ENCODE measurements around the gene AADACL4. TPM values are rescaled to one million over a fixed set of nuclear protein-coding genes. Genes with fewer than 3 reads are reported as not detected.
"Not testable (repeated sequence)": the region's sequence is repeated elsewhere in the genome, so short reads cannot be mapped to it uniquely, and the experiment has no call there.

Gene AADACL4
- total and polyA plus RNA-seq, 2 experiments from 2014 or later = 0.20 TPM; not detected in 1

DNA sequence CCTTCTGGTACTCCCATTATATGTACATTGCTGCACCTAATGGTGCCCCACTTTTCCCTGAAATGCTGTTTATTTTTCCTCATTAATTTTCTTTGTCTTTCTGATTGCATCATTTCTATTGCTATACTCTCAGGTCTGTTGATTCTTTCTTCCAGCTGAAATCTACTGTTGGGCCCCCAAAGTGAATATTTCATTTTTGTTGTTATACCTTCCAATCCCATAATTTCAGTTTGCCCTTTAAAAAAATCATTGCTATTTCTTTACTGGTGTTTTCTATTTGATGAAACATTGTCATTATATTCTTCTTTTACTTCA lies 3.0 kb upstream of the AADACL4 start:
- no peak overlapping the region for H3K4me3 ChIP-seq
- no peak for DNase-seq (ENCODE audit: low spot score)
- no peaks in the 10 kb centered on the region for H3K9me3 ChIP-seq (ENCODE audit: low read depth)
- H2AFZ ChIP-seq = no peak overlapping the region
- no peak overlapping the region for H3K27ac ChIP-seq
- no peak overlapping the region for H3K4me2 ChIP-seq
- no peaks in the 10 kb centered on the region for H3K36me3 ChIP-seq (replicated peaks; ENCODE audit: insufficient read depth, low read depth)
- TF ChIP-seq CTCF (IDR thresholded peaks at IDR 0.05; ENCODE audit: poor library complexity) (no peak), EZH2 (IDR thresholded peaks at IDR 0.05; ENCODE audit: borderline replicate concordance) (no peak), EZH2phosphoT487 (IDR thresholded peaks at IDR 0.05; ENCODE audit: low read depth, severe bottlenecking, unreplicated experiment) (no peak)
- no peaks in the 10 kb centered on the region for H3K4me1 ChIP-seq (ENCODE audit: insufficient read depth)
- H4K20me1 ChIP-seq (ENCODE audit: insufficient read depth, poor library complexity, severe bottlenecking) = no peaks in the 10 kb centered on the region
- H3K27me3 ChIP-seq = no peaks in the 10 kb centered on the region
- H3K9me2 ChIP-seq (replicated peaks; ENCODE audit: insufficient read depth) = no peaks in the 10 kb centered on the region
- no peaks in the 10 kb centered on the region for H3K79me2 ChIP-seq

DNA sequence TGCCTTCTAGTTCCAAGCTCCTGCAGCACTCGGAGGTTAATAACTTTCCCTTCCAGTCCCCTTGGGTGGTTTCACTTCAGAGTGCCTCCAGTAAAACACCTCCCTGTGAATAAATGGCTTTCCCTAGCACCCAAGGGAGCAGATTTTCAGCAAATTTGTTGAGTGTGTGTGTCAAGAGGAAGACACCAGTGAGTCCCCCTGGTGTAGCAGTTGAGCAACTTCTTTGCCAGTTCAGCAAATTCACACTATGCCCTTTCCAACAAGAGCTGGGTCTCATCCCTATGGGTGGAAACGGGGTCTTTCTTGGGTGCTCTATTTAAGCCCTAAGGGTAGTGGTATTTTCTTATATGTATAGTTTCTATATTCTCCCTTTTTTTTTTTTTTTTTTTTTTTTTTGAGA lies 806 bp upstream of the AADACL4 start:
- Histone ChIP-seq H2AFZ (no peak overlapping the region), H3K27me3 (no peaks in the 10 kb centered on the region), H3K79me2 (no peaks in the 10 kb centered on the region), H3K36me3 (replicated peaks; ENCODE audit: insufficient read depth, low read depth) (no peaks in the 10 kb centered on the region), H4K20me1 (ENCODE audit: insufficient read depth, poor library complexity, severe bottlenecking) (no peaks in the 10 kb centered on the region), H3K4me1 (ENCODE audit: insufficient read depth) (no peaks in the 10 kb centered on the region), H3K27ac (no peak overlapping the region), H3K4me2 (no peak overlapping the region), H3K4me3 (no peak overlapping the region), H3K9me3 (ENCODE audit: low read depth) (no peaks in the 10 kb centered on the region), H3K9me2 (replicated peaks; ENCODE audit: insufficient read depth) (no peaks in the 10 kb centered on the region)
- TF ChIP-seq EZH2 (IDR thresholded peaks at IDR 0.05; ENCODE audit: borderline replicate concordance) (no peak), CTCF (IDR thresholded peaks at IDR 0.05; ENCODE audit: poor library complexity) (no peak), EZH2phosphoT487 (IDR thresholded peaks at IDR 0.05; ENCODE audit: low read depth, severe bottlenecking, unreplicated experiment) (no peak)
- WGBS (ENCODE audit: low lambda C conversion rate, missing lambda C conversion rate) = 98% methylated on average over 2 of the region's 2 CpGs
- DNase-seq (ENCODE audit: low spot score) = no peak

- no peak overlapping the region for H3K4me3 ChIP-seq
- 74% methylated on average over 2 of the region's 2 CpGs for WGBS (ENCODE audit: low lambda C conversion rate, missing lambda C conversion rate)
- DNase-seq (ENCODE audit: low spot score) = no peak
- H3K9me3 ChIP-seq (ENCODE audit: low read depth) = no peaks in the 10 kb centered on the region
- H3K27ac ChIP-seq = no peak overlapping the region
- H2AFZ ChIP-seq = no peak overlapping the region
- H3K36me3 ChIP-seq (replicated peaks; ENCODE audit: insufficient read depth, low read depth) = no peaks in the 10 kb centered on the region
- no peaks in the 10 kb centered on the region for H4K20me1 ChIP-seq (ENCODE audit: insufficient read depth, poor library complexity, severe bottlenecking)
- no peaks in the 10 kb centered on the region for H3K27me3 ChIP-seq
- TF ChIP-seq EZH2phosphoT487 (IDR thresholded peaks at IDR 0.05; ENCODE audit: low read depth, severe bottlenecking, unreplicated experiment) (no peak), EZH2 (IDR thresholded peaks at IDR 0.05; ENCODE audit: borderline replicate concordance) (no peak), CTCF (IDR thresholded peaks at IDR 0.05; ENCODE audit: poor library complexity) (no peak)
- no peak overlapping the region for H3K4me2 ChIP-seq
- H3K4me1 ChIP-seq (ENCODE audit: insufficient read depth) = no peaks in the 10 kb centered on the region
- H3K79me2 ChIP-seq = no peaks in the 10 kb centered on the region
- no peaks in the 10 kb centered on the region for H3K9me2 ChIP-seq (replicated peaks; ENCODE audit: insufficient read depth)
Measured at GRCh38 chr1:12644237-12644636, 352 bp downstream of the AADACL4 start.

DNA sequence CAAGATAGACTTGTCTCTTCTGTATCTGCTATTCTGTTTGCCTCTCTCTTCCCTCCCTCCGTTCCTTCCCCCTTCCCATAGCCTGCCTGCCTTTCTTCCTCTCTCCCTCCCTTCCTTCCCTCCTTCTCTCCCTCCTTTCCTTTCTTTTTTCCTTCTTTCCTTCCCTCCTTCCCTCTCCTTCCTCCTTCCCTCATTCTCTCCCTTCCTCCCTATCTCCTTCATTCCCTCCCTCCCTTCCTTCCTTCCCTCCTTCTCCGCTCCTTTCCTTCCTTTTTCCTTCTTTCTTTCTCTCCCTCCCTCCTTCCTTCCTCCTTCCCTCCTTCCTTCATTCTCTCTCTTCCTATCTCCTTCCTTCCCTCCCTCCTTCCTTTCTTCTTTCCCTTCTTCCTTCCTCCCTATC lies 944 bp downstream of the AADACL4 start:
- H2AFZ ChIP-seq = no peak overlapping the region
- no peak overlapping the region for H3K4me2 ChIP-seq
- H3K79me2 ChIP-seq = no peaks in the 10 kb centered on the region
- H3K36me3 ChIP-seq (replicated peaks; ENCODE audit: insufficient read depth, low read depth) = no peaks in the 10 kb centered on the region
- no peaks in the 10 kb centered on the region for H3K9me2 ChIP-seq (replicated peaks; ENCODE audit: insufficient read depth)
- H4K20me1 ChIP-seq (ENCODE audit: insufficient read depth, poor library complexity, severe bottlenecking) = no peaks in the 10 kb centered on the region
- H3K27me3 ChIP-seq = no peaks in the 10 kb centered on the region
- peaks cover 3% of the 10 kb centered on the region for H3K4me1 ChIP-seq (ENCODE audit: insufficient read depth)
- H3K4me3 ChIP-seq = no peak overlapping the region
- H3K9me3 ChIP-seq (ENCODE audit: low read depth) = no peaks in the 10 kb centered on the region
- H3K27ac ChIP-seq = no peak overlapping the region
- no peak for TF ChIP-seq EZH2phosphoT487 (IDR thresholded peaks at IDR 0.05; ENCODE audit: low read depth, severe bottlenecking, unreplicated experiment)
- TF ChIP-seq EZH2 (IDR thresholded peaks at IDR 0.05; ENCODE audit: borderline replicate concordance) = no peak
- TF ChIP-seq CTCF (IDR thresholded peaks at IDR 0.05; ENCODE audit: poor library complexity) = no peak
- WGBS (ENCODE audit: low lambda C conversion rate, missing lambda C conversion rate) = no CpG with 5 or more reads among the region's 2 CpGs
- DNase-seq (ENCODE audit: low spot score) = no peak

- not testable (repeated sequence) for H2AFZ ChIP-seq; H3K27ac ChIP-seq; H3K4me2 ChIP-seq; DNase-seq (ENCODE audit: low spot score); H3K4me1 ChIP-seq (ENCODE audit: insufficient read depth); H3K36me3 ChIP-seq (replicated peaks; ENCODE audit: insufficient read depth, low read depth); H3K79me2 ChIP-seq; H3K9me3 ChIP-seq (ENCODE audit: low read depth); H3K9me2 ChIP-seq (replicated peaks; ENCODE audit: insufficient read depth); H3K27me3 ChIP-seq; H4K20me1 ChIP-seq (ENCODE audit: insufficient read depth, poor library complexity, severe bottlenecking); H3K4me3 ChIP-seq
- WGBS (ENCODE audit: low lambda C conversion rate, missing lambda C conversion rate) = 94% methylated on average over 9 of the region's 9 CpGs
Measured at GRCh38 chr1:12645401-12645800, 1.5 kb downstream of the AADACL4 start.

All from hepatocyte (in vitro differentiated cells).